Measurements from ENCODE around the gene TSSK3. TPM values are rescaled to one million over a fixed set of nuclear protein-coding genes. Genes with fewer than 3 reads are reported as not detected.

TSSK3 gene
- total RNA-seq, 1 experiment from 2014 or later = not detected

DNA sequence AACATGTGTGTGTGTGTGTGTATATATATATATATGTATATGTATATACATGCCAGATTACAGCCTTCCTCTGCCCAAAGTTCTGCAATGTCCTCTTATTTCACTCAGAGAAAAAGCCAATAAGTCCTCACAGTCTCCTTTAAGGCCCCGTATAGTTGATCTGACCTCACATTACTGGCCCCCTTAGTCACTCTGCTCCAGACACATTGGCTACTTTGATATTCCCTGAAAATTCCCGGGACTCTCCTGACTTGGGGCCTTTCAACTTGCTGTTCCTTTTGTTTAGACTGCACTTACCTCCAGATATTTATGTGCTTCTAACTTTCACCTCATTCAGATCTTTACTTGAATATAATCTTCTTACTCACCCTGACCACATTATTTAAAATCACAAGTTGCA, 36.1 kb downstream of the TSSK3 start:
- peak; percentile 24 for DNase-seq (ENCODE audit: low read depth)

- no peak for DNase-seq (ENCODE audit: low read depth)
Observed at GRCh38 chr1:32399843-32400242, 37.5 kb downstream of the TSSK3 start.

- peak; percentile 82 for DNase-seq (ENCODE audit: low read depth)
Observed at GRCh38 chr1:32400876-32401631, 38.7 kb downstream of the TSSK3 start.

DNA sequence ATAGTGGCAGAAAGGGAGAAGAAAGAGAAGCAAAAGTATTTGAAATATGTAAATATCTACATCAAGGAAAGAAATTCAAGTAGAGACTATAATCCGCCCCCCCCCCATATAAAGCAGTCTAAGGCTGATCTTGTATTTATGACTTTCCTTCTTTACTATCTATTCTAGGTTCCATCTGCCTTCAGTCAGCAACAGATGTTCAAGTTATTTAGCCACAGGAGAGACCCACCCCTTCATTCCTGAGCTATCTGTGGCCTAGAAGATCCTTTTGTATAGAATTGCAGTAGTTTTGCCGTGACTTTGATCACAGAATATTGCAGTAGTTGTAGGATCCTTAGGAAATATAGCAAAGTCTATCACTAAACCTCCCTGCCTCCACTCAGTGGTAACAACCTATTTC, 42.6 kb downstream of the TSSK3 start:
- DNase-seq (ENCODE audit: low read depth) = no peak

GRCh38 chr1:32405672-32406467, 43.5 kb downstream of the TSSK3 start:
- no peak for DNase-seq (ENCODE audit: low read depth)

- DNase-seq (ENCODE audit: low read depth) = peak; percentile 27
Observed at GRCh38 chr1:32406629-32407111, 44.3 kb downstream of the TSSK3 start.

DNA sequence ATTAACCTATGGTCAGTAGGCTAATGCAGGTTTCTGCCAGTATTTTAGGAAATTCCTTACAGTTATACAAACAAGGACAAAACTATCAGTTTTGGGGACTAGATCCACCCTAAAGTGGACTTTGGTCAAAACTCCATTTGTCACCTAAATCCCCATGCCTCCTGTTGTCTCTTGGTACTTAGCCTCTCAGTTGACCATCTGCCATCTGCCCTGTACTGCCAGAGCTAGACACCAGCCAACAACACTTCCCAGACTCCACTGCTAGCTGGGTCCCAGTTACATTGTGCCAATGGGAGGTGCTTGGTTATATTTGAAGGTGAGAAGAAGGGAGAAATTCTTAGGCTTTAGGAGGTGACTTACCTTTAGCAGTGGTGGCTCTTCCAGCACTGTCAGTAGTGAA, 48.9 kb downstream of the TSSK3 start:
- DNase-seq (ENCODE audit: low read depth) = no peak

DNA sequence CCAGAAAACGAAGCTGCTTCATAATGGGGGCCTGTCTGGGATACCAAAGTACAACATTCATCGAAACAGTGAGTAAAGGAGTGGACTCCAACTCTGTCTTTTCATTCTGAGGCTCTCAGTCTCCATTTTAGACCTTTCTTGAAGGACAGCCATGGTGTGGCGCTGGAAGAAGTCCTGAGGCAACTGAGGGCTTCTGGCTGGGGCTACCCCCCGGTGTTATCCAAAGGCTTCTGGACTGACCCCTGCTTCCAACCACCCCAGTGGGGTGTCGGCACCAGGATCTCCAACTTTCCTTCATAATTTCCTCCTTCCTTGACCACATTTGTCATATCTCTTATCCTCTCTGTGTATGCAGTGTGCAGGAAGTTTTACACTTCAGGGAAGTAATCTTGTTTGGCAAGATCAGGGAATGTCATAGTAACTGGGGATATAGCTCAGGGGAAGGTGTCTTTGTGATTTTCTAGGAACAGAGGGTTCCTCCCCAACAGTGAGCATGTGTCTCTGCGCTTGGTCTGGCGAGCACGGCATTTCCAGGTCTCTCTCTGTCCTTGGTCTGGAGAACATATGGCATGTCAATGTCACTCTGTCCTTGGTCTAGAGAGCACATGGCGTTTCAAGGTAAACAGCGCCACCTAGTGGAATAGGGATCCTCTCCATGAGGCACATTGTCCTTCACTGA, 51.3 kb downstream of the TSSK3 start:
- DNase-seq (ENCODE audit: low read depth) = peak; percentile 75

Other genes with a start within 250 kb of the TSSK3 start
- gene TXLNA, start 182.9 kb upstream of the TSSK3 start, total RNA-seq (2014; rRNA removed; shearing (Covaris generic)) = 63.1 and 66.6 TPM in 2 replicates
- 11.2 and 15.7 TPM in 2 replicates for gene CCDC28B, start 161.9 kb upstream of the TSSK3 start, total RNA-seq (2014; rRNA removed; shearing (Covaris generic))
- 3.0 and 3.8 TPM in 2 replicates for gene IQCC, start 156.9 kb upstream of the TSSK3 start, total RNA-seq (2014; rRNA removed; shearing (Covaris generic))
- gene DCDC2B, start 153.4 kb upstream of the TSSK3 start, total RNA-seq (2014; rRNA removed; shearing (Covaris generic)) = not detected in 2 replicates
- gene TMEM234, start 140.2 kb upstream of the TSSK3 start, total RNA-seq (2014; rRNA removed; shearing (Covaris generic)) = 6.4 and 8.7 TPM in 2 replicates
- 682 and 715 TPM in 2 replicates for gene EIF3I, start 140.1 kb upstream of the TSSK3 start, total RNA-seq (2014; rRNA removed; shearing (Covaris generic))
- not detected in 2 replicates for gene FAM167B, start 115.3 kb upstream of the TSSK3 start, total RNA-seq (2014; rRNA removed; shearing (Covaris generic))
- gene LCK, start 111.3 kb upstream of the TSSK3 start, total RNA-seq (2014; rRNA removed; shearing (Covaris generic)) = 0.06 TPM in 1 of 2 replicates, not detected in the other
- gene HDAC1, start 70.5 kb upstream of the TSSK3 start, total RNA-seq (2014; rRNA removed; shearing (Covaris generic)) = 96.9 and 122 TPM in 2 replicates
- 132 and 151 TPM in 2 replicates for gene MARCKSL1, start 26.3 kb upstream of the TSSK3 start, total RNA-seq (2014; rRNA removed; shearing (Covaris generic))
- gene FAM229A, start 54 bp upstream of the TSSK3 start, total RNA-seq (2014; rRNA removed; shearing (Covaris generic)) = 0.48 and 2.7 TPM in 2 replicates
- 69.0 and 75.7 TPM in 2 replicates for gene BSDC1, start 31.9 kb downstream of the TSSK3 start, total RNA-seq (2014; rRNA removed; shearing (Covaris generic))
- 0.17 and 0.45 TPM in 2 replicates for gene ZBTB8B, start 102.5 kb downstream of the TSSK3 start, total RNA-seq (2014; rRNA removed; shearing (Covaris generic))
- 3.2 and 6.2 TPM in 2 replicates for gene ZBTB8A, start 176.9 kb downstream of the TSSK3 start, total RNA-seq (2014; rRNA removed; shearing (Covaris generic))

Data from Daoy (cell line).